Testis (tissue), 2 donors: ENCODE data around the gene NHEJ1.

Experiments
- CTCF ChIP-seq, 3 experiments: fragments of 450-650 bp in 2 of 3; fragments of 200-600 bp in 1 of 3; sonication (generic) in 1 of 3; IDR thresholded peaks; one replicate each; pipeline ENCODE4 v1.5.1; 2016 to 2019; ENCODE audit warnings: antibody characterized with exemption in 3 of 3, mild to moderate bottlenecking in 2 of 3, moderate library complexity in 1 of 3
- POLR2A ChIP-seq: fragments of 450-650 bp; IDR thresholded peaks from one replicate; pipeline ENCODE4 v1.6.1; 2017; ENCODE audit warnings: antibody characterized with exemption, mild to moderate bottlenecking, moderate library complexity

- no peak for TF ChIP-seq CTCF (IDR thresholded peaks at IDR 0.05)
- TF ChIP-seq POLR2A, result no peak
Observed at GRCh38 chr2:219056896-219057708, 103.5 kb downstream of the NHEJ1 start.
